Retinal pigment epithelial cell (primary cell): Measurements from ENCODE around the gene ZCCHC9.
"Not testable (repeated sequence)": the region's sequence is repeated elsewhere in the genome, so short reads cannot be mapped to it uniquely, and the experiment has no call there.

Experiments
- DNase-seq: peaks from one replicate; pipeline ENCODE4 v3.0.0-alpha.2; 2010; ENCODE audit warnings: low read depth
- H3K4me3 ChIP-seq: 2 replicates; pipeline ENCODE4 v1.5.1; 2011; ENCODE audit warnings: mild to moderate bottlenecking, low read length, control low read depth, moderate library complexity
- TF ChIP-seq, protein P1 (sequence below): conservative IDR thresholded peaks from 2 replicates; pipeline ENCODE4 v1.5.1; 2011; ENCODE audit warnings: low read depth, low read length, control low read depth, inconsistent platforms

The ZCCHC9 gene

GRCh38 chr5:81316571-81316970 is 15.2 kb downstream of the ZCCHC9 start:
- TF ChIP-seq, protein P1, sequence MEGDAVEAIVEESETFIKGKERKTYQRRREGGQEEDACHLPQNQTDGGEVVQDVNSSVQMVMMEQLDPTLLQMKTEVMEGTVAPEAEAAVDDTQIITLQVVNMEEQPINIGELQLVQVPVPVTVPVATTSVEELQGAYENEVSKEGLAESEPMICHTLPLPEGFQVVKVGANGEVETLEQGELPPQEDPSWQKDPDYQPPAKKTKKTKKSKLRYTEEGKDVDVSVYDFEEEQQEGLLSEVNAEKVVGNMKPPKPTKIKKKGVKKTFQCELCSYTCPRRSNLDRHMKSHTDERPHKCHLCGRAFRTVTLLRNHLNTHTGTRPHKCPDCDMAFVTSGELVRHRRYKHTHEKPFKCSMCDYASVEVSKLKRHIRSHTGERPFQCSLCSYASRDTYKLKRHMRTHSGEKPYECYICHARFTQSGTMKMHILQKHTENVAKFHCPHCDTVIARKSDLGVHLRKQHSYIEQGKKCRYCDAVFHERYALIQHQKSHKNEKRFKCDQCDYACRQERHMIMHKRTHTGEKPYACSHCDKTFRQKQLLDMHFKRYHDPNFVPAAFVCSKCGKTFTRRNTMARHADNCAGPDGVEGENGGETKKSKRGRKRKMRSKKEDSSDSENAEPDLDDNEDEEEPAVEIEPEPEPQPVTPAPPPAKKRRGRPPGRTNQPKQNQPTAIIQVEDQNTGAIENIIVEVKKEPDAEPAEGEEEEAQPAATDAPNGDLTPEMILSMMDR, result no peak
- no peak for DNase-seq
- no peak overlapping the region for H3K4me3 ChIP-seq

DNA sequence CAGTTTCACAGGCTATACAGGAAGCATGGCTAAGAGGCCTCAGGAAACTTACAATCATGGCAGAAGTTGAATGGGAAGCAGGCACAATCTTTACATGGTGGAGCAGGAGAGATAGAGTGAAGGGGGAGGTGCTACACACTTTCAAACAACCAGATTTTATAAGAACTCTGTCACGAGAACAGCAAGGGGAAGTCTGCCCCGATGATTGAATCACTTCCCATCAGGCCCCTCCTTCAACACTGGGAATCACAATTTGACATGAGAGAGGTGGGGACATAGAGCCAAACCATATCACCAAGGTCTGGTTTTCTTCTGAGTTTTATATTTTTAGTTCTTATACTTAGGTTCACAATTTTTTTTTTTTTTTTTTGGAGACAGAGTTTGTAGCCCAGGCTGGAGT is 16.1 kb downstream of the ZCCHC9 start:
- no peak overlapping the region for H3K4me3 ChIP-seq
- TF ChIP-seq, protein P1, result no peak
- no peak for DNase-seq

GRCh38 chr5:81326554-81326953 is 25.2 kb downstream of the ZCCHC9 start:
- no peak for DNase-seq

GRCh38 chr5:81334304-81335061 is 33.1 kb downstream of the ZCCHC9 start:
- no peak overlapping the region for H3K4me3 ChIP-seq
- TF ChIP-seq, protein P1, result no peak
- no peak for DNase-seq

More at GRCh38 chr5:81326554-81326953, 25.2 kb downstream of the ZCCHC9 start:
- no peak overlapping the region for H3K4me3 ChIP-seq
- TF ChIP-seq, protein P1, result no peak

DNA sequence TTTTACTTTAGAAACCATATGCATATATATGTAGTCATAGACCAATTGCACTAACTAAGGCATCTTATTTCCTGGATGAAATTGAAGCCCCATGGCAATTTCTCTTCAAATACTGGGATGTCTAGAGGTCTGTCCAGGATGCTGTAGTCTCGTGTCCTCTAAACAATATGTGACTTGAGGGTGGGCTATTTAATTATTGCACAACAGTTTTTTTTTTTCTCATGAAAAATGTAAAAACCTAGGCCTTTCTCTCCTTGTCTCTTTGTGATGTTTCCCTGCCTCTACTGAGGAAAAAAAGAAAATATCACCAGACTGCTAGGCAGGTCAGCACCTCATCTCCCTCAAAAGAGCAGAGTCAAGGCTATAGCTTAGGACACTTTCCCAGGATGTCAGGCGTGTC is 34.6 kb downstream of the ZCCHC9 start:
- TF ChIP-seq, protein P1, result no peak
- DNase-seq, result no peak
- no peak overlapping the region for H3K4me3 ChIP-seq

DNA sequence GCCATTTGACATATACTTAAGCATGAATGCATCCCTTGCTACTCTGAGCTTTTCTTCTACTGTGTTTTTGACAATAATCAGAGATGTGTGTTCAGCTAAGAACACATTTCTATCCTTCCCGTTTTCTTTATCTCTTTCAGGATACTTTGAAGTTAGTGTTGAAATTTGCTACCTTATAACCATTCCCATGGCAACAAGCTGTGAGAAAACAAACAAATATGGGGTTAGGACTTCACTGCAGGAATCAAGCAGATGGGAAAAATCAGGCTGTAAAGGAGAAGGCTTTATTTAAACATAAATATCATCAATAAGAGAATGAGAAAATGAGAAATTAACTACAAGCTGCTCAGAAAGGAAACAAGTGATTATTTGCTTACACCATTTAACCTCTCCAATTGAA is 35.2 kb downstream of the ZCCHC9 start:
- no peak for DNase-seq
- H3K4me3 ChIP-seq, result no peak overlapping the region
- TF ChIP-seq, protein P1, result no peak

DNA sequence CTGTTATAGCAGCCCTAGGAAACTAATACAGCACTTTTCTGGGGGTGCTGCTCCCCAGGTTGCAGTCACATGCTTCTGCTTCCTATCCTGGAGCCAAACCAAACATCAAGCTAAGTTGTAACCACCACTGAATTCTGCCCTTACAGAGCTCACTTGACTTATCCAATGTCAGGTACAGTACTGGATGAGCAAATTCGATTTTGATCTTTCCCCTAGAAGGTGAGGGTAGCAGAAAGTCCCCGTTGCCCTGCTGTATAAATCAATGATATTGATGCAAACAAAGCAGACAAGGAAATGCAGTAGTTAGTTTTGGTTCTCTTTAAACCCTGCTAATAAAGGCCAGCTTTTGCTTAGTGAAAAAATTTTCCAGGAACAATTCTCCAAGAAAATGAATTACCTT is 36.4 kb downstream of the ZCCHC9 start:
- no peak for DNase-seq
- TF ChIP-seq, protein P1, result no peak
- no peak overlapping the region for H3K4me3 ChIP-seq

DNA sequence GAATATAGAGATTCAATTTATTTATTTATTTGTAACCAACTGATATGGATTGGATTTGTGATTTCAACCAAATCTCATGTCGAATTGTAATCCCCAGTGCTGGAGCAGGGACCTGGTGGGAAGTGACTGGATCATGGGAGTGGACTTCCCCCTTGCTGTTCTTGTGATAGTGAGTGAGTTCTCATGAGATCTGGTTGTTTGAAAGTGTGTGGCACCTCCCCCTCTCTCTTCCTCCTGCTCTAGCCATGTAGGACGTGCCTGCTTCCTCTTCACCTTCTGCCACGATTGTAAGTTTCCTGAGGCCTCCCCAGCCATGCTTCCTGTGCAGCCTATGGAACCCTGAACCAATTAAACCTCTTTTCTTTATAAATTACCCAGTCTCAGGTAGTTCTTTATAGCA is 36.8 kb downstream of the ZCCHC9 start:
- not testable (repeated sequence) for H3K4me3 ChIP-seq, DNase-seq
